Measurements from ENCODE around the gene CACNA1H. TPM values are rescaled to one million over a fixed set of nuclear protein-coding genes. Genes with fewer than 3 reads are reported as not detected.

CACNA1H gene
- total and polyA plus RNA-seq, 2 experiments from 2014 or later = 0.11 TPM; not detected in 1

GRCh38 chr16:1142911-1143310, 10.0 kb upstream of the CACNA1H start:
- no peaks in the 10 kb centered on the region for H3K79me2 ChIP-seq (ENCODE audit: insufficient read depth)
- H3K36me3 ChIP-seq (ENCODE audit: low read depth) = no peaks in the 10 kb centered on the region
- H3K27ac ChIP-seq = no peak overlapping the region
- TF ChIP-seq EZH2 (IDR thresholded peaks at IDR 0.05; ENCODE audit: insufficient read depth, poor library complexity, severe bottlenecking) (no peak), EZH2phosphoT487 (IDR thresholded peaks at IDR 0.05; ENCODE audit: insufficient read depth, low read depth) (no peak)
- in situ Hi-C loops (cut with MboI) = no loop called here
- no peak overlapping the region for H3K9ac ChIP-seq
- H3K4me3 ChIP-seq = no peak overlapping the region
- 49 to 56% methylated on average over 19 of the region's 19 CpGs for WGBS, 2 experiments (ENCODE audit: low coverage in 1 of 2, low lambda C conversion rate in 2 of 2, missing lambda C conversion rate in 2 of 2)
- H3K4me2 ChIP-seq (ENCODE audit: unreplicated experiment) = no peak overlapping the region
- H2AFZ ChIP-seq = no peak overlapping the region
- H3K9me3 ChIP-seq (ENCODE audit: low read depth) = no peaks in the 10 kb centered on the region
- peaks cover 12% of the 10 kb centered on the region; the same call in 1 of the 2 replicates for H3K27me3 ChIP-seq (replicated peaks; ENCODE audit: insufficient read depth)
- no peaks in the 10 kb centered on the region for H4K20me1 ChIP-seq (ENCODE audit: insufficient read depth)
- no peaks in the 10 kb centered on the region for H3K4me1 ChIP-seq (ENCODE audit: insufficient read depth)
- no peak for DNase-seq
- no peaks in the 10 kb centered on the region for H3K9me2 ChIP-seq (ENCODE audit: insufficient read depth)
- H3F3A ChIP-seq (ENCODE audit: insufficient read depth) = no peaks in the 10 kb centered on the region

- H4K20me1 ChIP-seq (ENCODE audit: insufficient read depth) = no peaks in the 10 kb centered on the region
- no peaks in the 10 kb centered on the region for H3K4me1 ChIP-seq (ENCODE audit: insufficient read depth)
- H3K36me3 ChIP-seq (ENCODE audit: low read depth) = no peaks in the 10 kb centered on the region
- TF ChIP-seq EZH2 (IDR thresholded peaks at IDR 0.05; ENCODE audit: insufficient read depth, poor library complexity, severe bottlenecking) (no peak), EZH2phosphoT487 (IDR thresholded peaks at IDR 0.05; ENCODE audit: insufficient read depth, low read depth) (no peak)
- no peak for DNase-seq
- H3K4me3 ChIP-seq = no peak overlapping the region
- H3K9me3 ChIP-seq (ENCODE audit: low read depth) = no peaks in the 10 kb centered on the region
- no peak overlapping the region for H2AFZ ChIP-seq
- H3K79me2 ChIP-seq (ENCODE audit: insufficient read depth) = no peaks in the 10 kb centered on the region
- no peak overlapping the region for H3K27ac ChIP-seq
- in situ Hi-C loops (cut with MboI) = no loop called here
- whole genome bisulfite sequencing, 2 experiments (ENCODE audit: low coverage in 1 of 2, low lambda C conversion rate in 2 of 2, missing lambda C conversion rate in 2 of 2) = 56 to 60% methylated on average over 23 of the region's 23 CpGs
- no peaks in the 10 kb centered on the region for H3F3A ChIP-seq (ENCODE audit: insufficient read depth)
- no peaks in the 10 kb centered on the region for H3K9me2 ChIP-seq (ENCODE audit: insufficient read depth)
- no peak overlapping the region for H3K9ac ChIP-seq
- no peak overlapping the region for H3K4me2 ChIP-seq (ENCODE audit: unreplicated experiment)
- H3K27me3 ChIP-seq (replicated peaks; ENCODE audit: insufficient read depth) = peaks cover 9% of the 10 kb centered on the region; the same call in 1 of the 2 replicates
Measured at GRCh38 chr16:1143761-1144450, 9.0 kb upstream of the CACNA1H start.

- H3K9me2 ChIP-seq (ENCODE audit: insufficient read depth) = no peaks in the 10 kb centered on the region
- H3K9ac ChIP-seq = no peak overlapping the region
- H3K4me2 ChIP-seq (ENCODE audit: unreplicated experiment) = no peak overlapping the region
- no peaks in the 10 kb centered on the region for H4K20me1 ChIP-seq (ENCODE audit: insufficient read depth)
- H3K79me2 ChIP-seq (ENCODE audit: insufficient read depth) = no peaks in the 10 kb centered on the region
- H3F3A ChIP-seq (ENCODE audit: insufficient read depth) = no peaks in the 10 kb centered on the region
- H3K4me1 ChIP-seq (ENCODE audit: insufficient read depth) = no peaks in the 10 kb centered on the region
- peaks cover 6% of the 10 kb centered on the region; the same call in 1 of the 2 replicates for H3K27me3 ChIP-seq (replicated peaks; ENCODE audit: insufficient read depth)
- H3K36me3 ChIP-seq (ENCODE audit: low read depth) = no peaks in the 10 kb centered on the region
- no peak overlapping the region for H3K27ac ChIP-seq
- no peak for DNase-seq
- H2AFZ ChIP-seq = no peak overlapping the region
- no peak for TF ChIP-seq EZH2 (IDR thresholded peaks at IDR 0.05; ENCODE audit: insufficient read depth, poor library complexity, severe bottlenecking)
- TF ChIP-seq EZH2phosphoT487 (IDR thresholded peaks at IDR 0.05; ENCODE audit: insufficient read depth, low read depth) = no peak
- in situ Hi-C loops (cut with MboI) = no loop called here
- no peak overlapping the region for H3K4me3 ChIP-seq
- WGBS, 2 experiments (ENCODE audit: low coverage in 1 of 2, low lambda C conversion rate in 2 of 2, missing lambda C conversion rate in 2 of 2) = 65 to 75% methylated on average over 32 to 38 of the region's 46 CpGs
- H3K9me3 ChIP-seq (ENCODE audit: low read depth) = no peaks in the 10 kb centered on the region
Measured at GRCh38 chr16:1144476-1145382, 8.2 kb upstream of the CACNA1H start.

GRCh38 chr16:1145383-1146100, 7.4 kb upstream of the CACNA1H start:
- H3K9ac ChIP-seq = no peak overlapping the region
- H3K27ac ChIP-seq = no peak overlapping the region
- no peaks in the 10 kb centered on the region for H3F3A ChIP-seq (ENCODE audit: insufficient read depth)
- no peaks in the 10 kb centered on the region for H3K4me1 ChIP-seq (ENCODE audit: insufficient read depth)
- in situ Hi-C loops (cut with MboI) = no loop called here
- H3K9me3 ChIP-seq (ENCODE audit: low read depth) = no peaks in the 10 kb centered on the region
- peaks cover 6% of the 10 kb centered on the region; the same call in 1 of the 2 replicates for H3K27me3 ChIP-seq (replicated peaks; ENCODE audit: insufficient read depth)
- H3K4me2 ChIP-seq (ENCODE audit: unreplicated experiment) = no peak overlapping the region
- no peaks in the 10 kb centered on the region for H3K79me2 ChIP-seq (ENCODE audit: insufficient read depth)
- no peaks in the 10 kb centered on the region for H4K20me1 ChIP-seq (ENCODE audit: insufficient read depth)
- H3K9me2 ChIP-seq (ENCODE audit: insufficient read depth) = no peaks in the 10 kb centered on the region
- no peak for DNase-seq
- no peaks in the 10 kb centered on the region for H3K36me3 ChIP-seq (ENCODE audit: low read depth)
- whole genome bisulfite sequencing, 2 experiments (ENCODE audit: low coverage in 1 of 2, low lambda C conversion rate in 2 of 2, missing lambda C conversion rate in 2 of 2) = 38 to 47% methylated on average over 16 to 30 of the region's 30 CpGs
- no peak for TF ChIP-seq EZH2 (IDR thresholded peaks at IDR 0.05; ENCODE audit: insufficient read depth, poor library complexity, severe bottlenecking)
- no peak for TF ChIP-seq EZH2phosphoT487 (IDR thresholded peaks at IDR 0.05; ENCODE audit: insufficient read depth, low read depth)
- no peak overlapping the region for H3K4me3 ChIP-seq
- no peak overlapping the region for H2AFZ ChIP-seq

Data from GM23248 (cell line).